CD4-positive, alpha-beta T cell (primary cell): Measurements from ENCODE around the gene KRT39. TPM values are rescaled to one million over a fixed set of nuclear protein-coding genes. Genes with fewer than 3 reads are reported as not detected.

Experiments
- ATAC-seq: fragments of 200-7000 bp; cut with Tn5 transposase; one replicate; pipeline ENCODE4 v1.10.0; 2022; ENCODE audit warnings: mild to moderate bottlenecking; ENCODE audit not compliant: poor library complexity
- CTCF ChIA-PET: fragments of 350-600 bp; sonication (Branson Sonifier 250); formaldehyde crosslinking; loops from one replicate; lab custom pipeline; 2021; ENCODE audit warnings: antibody characterized with exemption, inconsistent platforms; lab: Charles Lee
- POLR2A ChIA-PET: fragments of 350-600 bp; sonication (Branson Sonifier 250); formaldehyde crosslinking; loops from one replicate; lab custom pipeline; 2021; ENCODE audit warnings: antibody characterized with exemption, inconsistent platforms; lab: Charles Lee
- DNase-seq, 14 experiments: peaks; one replicate each; pipeline ENCODE4 v3.0.0-alpha.2; 2013 to 2020; ENCODE audit warnings: mixed read lengths in 2 of 14
- H3K27ac ChIP-seq, 2 donors: one replicate each; pipeline versions ENCODE4 v1.5.1 to v1.7.0; 2013; ENCODE audit warnings: low read length in 2 of 2, low read depth in 1 of 2, mild to moderate bottlenecking in 1 of 2
- H3K27me3 ChIP-seq, 2 experiments: 1 replicate in 1 of 2; 2 replicates in 1 of 2; pipeline versions ENCODE4 v1.6.1 to v1.7.0; 2013; ENCODE audit warnings: low read length in 2 of 2, control low read depth in 1 of 2, mild to moderate bottlenecking in 1 of 2, moderate library complexity in 1 of 2; ENCODE audit not compliant: insufficient read depth in 2 of 2, control insufficient read depth in 1 of 2
- H3K36me3 ChIP-seq: one replicate; pipeline ENCODE4 v1.6.1; 2013; ENCODE audit warnings: low read length, control low read depth; ENCODE audit not compliant: insufficient read depth
- H3K4me1 ChIP-seq: one replicate; pipeline ENCODE4 v1.6.1; 2013; ENCODE audit warnings: low read length, control low read depth; ENCODE audit not compliant: insufficient read depth
- H3K4me3 ChIP-seq: one replicate; pipeline ENCODE4 v1.5.1; 2013; ENCODE audit warnings: mild to moderate bottlenecking, low read length, moderate library complexity
- H3K9me3 ChIP-seq, 2 experiments: 1 replicate in 1 of 2; 2 replicates in 1 of 2; pipeline versions ENCODE4 v1.6.1 to v1.7.0; 2013; ENCODE audit warnings: low read length in 2 of 2, mild to moderate bottlenecking in 2 of 2, control low read depth in 1 of 2, moderate library complexity in 1 of 2; ENCODE audit not compliant: control insufficient read depth in 1 of 2, insufficient read depth in 1 of 2
- H3K27ac Mint-ChIP-seq: one replicate; pipeline ENCODE4 v1.8.0; 2020; ENCODE audit warnings: mixed read lengths
- H3K27me3 Mint-ChIP-seq: one replicate; pipeline ENCODE4 v1.8.0; 2021; ENCODE audit warnings: mixed read lengths
- H3K36me3 Mint-ChIP-seq: one replicate; pipeline ENCODE4 v1.8.0; 2021; ENCODE audit warnings: low read depth, mixed read lengths
- H3K4me1 Mint-ChIP-seq: one replicate; pipeline ENCODE4 v1.8.0; 2021; ENCODE audit warnings: low read depth, mixed read lengths
- H3K4me3 Mint-ChIP-seq: one replicate; pipeline ENCODE4 v1.8.0; 2020; ENCODE audit warnings: mild to moderate bottlenecking, mixed read lengths
- H3K9me3 Mint-ChIP-seq: one replicate; pipeline ENCODE4 v1.8.0; 2020; ENCODE audit warnings: mixed read lengths
- CTCF ChIP-seq: fragments of 200-600 bp; IDR thresholded peaks from one replicate; pipeline ENCODE4 v1.8.0; 2022; ENCODE audit warnings: antibody characterized with exemption, mild to moderate bottlenecking
- intact Hi-C, 2 experiments: fragments of 100-400 bp; cut with DNase I in 1 of 2; cut with micrococcal nuclease in 1 of 2; formaldehyde crosslinking; loops; one replicate each; pipeline versions ENCODE4 v1.15.1 to v1.9.0; 2023 to 2025; cut with DNase I, micrococcal nuclease
- total RNA-seq, 174 experiments: library from RNA in 2 of 174; stranded (reverse) in 2 of 174; gene quantifications; one replicate each; pipeline ENCODE4 v1.2.3 and lab custom pipeline; 2021 to 2026

The KRT39 gene
- total RNA-seq, 2 experiments from 2014 or later, result not detected

GRCh38 chr17:41004397-41004796 is 37.6 kb upstream of the KRT39 start:
- H3K4me3 ChIP-seq, result no peak overlapping the region
- ChIA-PET POLR2A (interaction anchor here (0.6 kb wide), 1 partner anchor 11 kb away, joined by 3 read pairs; no protein-coding TSS in a partner anchor), CTCF (no interaction called here)
- Mint-ChIP-seq H3K4me3 (no peak overlapping the region), H3K27ac (no peak overlapping the region), H3K36me3 (no peaks in the 10 kb centered on the region), H3K4me1 (no peaks in the 10 kb centered on the region), H3K27me3 (peaks cover 38% of the 10 kb centered on the region), H3K9me3 (no peaks in the 10 kb centered on the region)
- peaks cover 4 to 5% of the 10 kb centered on the region in 2 experiments for H3K27me3 ChIP-seq
- no peaks in the 10 kb centered on the region for H3K9me3 ChIP-seq
- TF ChIP-seq CTCF, result no peak
- no peak for ATAC-seq
- no peak overlapping the region for H3K27ac ChIP-seq
- no peaks in the 10 kb centered on the region for H3K4me1 ChIP-seq
- no peaks in the 10 kb centered on the region for H3K36me3 ChIP-seq
- intact Hi-C loops, result no loop called here
- no peak for DNase-seq

GRCh38 chr17:41003926-41004325 is 37.2 kb upstream of the KRT39 start:
- Mint-ChIP-seq H3K9me3 (no peaks in the 10 kb centered on the region), H3K36me3 (no peaks in the 10 kb centered on the region), H3K27me3 (peaks cover 42% of the 10 kb centered on the region), H3K4me3 (no peak overlapping the region), H3K27ac (no peak overlapping the region), H3K4me1 (no peaks in the 10 kb centered on the region)
- ChIA-PET CTCF (no interaction called here), POLR2A (interaction anchor here (0.6 kb wide), 1 partner anchor 10 kb away, joined by 3 read pairs; the partner anchor contains the start of gene KRTAP3-3)
- TF ChIP-seq CTCF, result no peak
- Histone ChIP-seq H3K9me3 (no peaks in the 10 kb centered on the region), H3K4me1 (no peaks in the 10 kb centered on the region), H3K27ac (no peak overlapping the region), H3K4me3 (no peak overlapping the region), H3K27me3 (peaks cover 4 to 6% of the 10 kb centered on the region in 2 experiments), H3K36me3 (no peaks in the 10 kb centered on the region)
- intact Hi-C loops, result no loop called here
- no peak for ATAC-seq
- DNase-seq, result no peak

- CTCF ChIA-PET, result no interaction called here
- no peaks in the 10 kb centered on the region for H3K9me3 ChIP-seq
- Mint-ChIP-seq H3K4me3 (no peak overlapping the region), H3K27me3 (peaks cover 53% of the 10 kb centered on the region), H3K36me3 (no peaks in the 10 kb centered on the region), H3K9me3 (no peaks in the 10 kb centered on the region), H3K27ac (no peak overlapping the region), H3K4me1 (no peaks in the 10 kb centered on the region)
- ATAC-seq (no peak), DNase-seq (no peak)
- H3K27me3 ChIP-seq, result peaks cover 7 to 12% of the 10 kb centered on the region in 2 experiments
- intact Hi-C loops, result no loop called here
- POLR2A ChIA-PET, result no interaction called here
- H3K27ac ChIP-seq, result no peak overlapping the region
- no peak overlapping the region for H3K4me3 ChIP-seq
- no peaks in the 10 kb centered on the region for H3K36me3 ChIP-seq
- no peaks in the 10 kb centered on the region for H3K4me1 ChIP-seq
- no peak for TF ChIP-seq CTCF
Observed at GRCh38 chr17:41002814-41003213, 36.1 kb upstream of the KRT39 start.
